VCaP (cell line): ENCODE results near the gene PCDHGB2.
"Not testable (repeated sequence)": the region's sequence is repeated elsewhere in the genome, so short reads cannot be mapped to it uniquely, and the experiment has no call there.

Experiments used
- H3K27ac ChIP-seq: fragments of 450-650 bp; 2 replicates; pipeline ENCODE4 v1.5.1; 2017
- TF ChIP-seq, protein P1 (sequence below): fragments of 450-650 bp; conservative IDR thresholded peaks from 2 replicates; pipeline ENCODE4 v1.5.1; 2017; ENCODE audit warnings: mild to moderate bottlenecking, moderate library complexity

Gene PCDHGB2

DNA sequence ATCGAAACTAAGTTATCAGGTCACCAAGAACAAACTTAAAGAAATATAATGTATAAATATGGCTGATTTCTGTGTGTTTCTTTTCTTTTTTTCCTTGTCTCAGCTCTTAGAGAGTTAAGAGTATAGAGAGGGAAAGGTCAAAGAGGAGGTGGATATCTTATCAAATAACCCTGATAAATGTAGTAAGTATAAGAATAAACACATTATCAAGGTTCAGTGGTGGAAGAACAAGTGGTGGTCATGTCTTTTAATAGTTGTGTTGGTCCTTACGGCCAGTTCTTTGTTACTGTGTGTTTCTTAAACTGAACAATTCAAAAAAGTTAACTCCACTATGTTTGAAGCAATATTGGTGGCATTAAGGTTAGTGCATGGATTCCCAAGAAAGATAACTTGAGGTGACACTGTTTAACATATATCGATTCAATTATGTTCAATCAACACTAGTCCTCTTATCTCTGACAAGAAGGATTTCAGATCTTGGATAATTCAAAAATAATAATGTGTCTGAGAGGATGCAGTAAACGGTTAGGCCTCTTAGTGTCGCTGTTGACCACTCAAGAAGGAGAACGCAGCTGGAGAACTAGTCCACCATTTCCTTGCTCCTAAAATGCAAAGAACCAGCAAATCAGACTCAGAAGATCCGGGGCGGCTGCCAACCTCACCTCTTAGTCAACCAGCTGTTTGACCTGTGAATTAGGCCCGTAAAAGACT lies 16.4 kb upstream of the PCDHGB2 start, which contains the start of gene PCDHGA3:
TSS of gene PCDHGA3 (plus strand) at position 588 of the 711 bp plus-strand sequence. CDS start 205 bp downstream, outside the sequence.
- no peak within 1 kb of the TSS for H3K27ac ChIP-seq
- TF ChIP-seq, protein P1, sequence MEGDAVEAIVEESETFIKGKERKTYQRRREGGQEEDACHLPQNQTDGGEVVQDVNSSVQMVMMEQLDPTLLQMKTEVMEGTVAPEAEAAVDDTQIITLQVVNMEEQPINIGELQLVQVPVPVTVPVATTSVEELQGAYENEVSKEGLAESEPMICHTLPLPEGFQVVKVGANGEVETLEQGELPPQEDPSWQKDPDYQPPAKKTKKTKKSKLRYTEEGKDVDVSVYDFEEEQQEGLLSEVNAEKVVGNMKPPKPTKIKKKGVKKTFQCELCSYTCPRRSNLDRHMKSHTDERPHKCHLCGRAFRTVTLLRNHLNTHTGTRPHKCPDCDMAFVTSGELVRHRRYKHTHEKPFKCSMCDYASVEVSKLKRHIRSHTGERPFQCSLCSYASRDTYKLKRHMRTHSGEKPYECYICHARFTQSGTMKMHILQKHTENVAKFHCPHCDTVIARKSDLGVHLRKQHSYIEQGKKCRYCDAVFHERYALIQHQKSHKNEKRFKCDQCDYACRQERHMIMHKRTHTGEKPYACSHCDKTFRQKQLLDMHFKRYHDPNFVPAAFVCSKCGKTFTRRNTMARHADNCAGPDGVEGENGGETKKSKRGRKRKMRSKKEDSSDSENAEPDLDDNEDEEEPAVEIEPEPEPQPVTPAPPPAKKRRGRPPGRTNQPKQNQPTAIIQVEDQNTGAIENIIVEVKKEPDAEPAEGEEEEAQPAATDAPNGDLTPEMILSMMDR: no peak; the same call in 1 of the 2 replicates

DNA sequence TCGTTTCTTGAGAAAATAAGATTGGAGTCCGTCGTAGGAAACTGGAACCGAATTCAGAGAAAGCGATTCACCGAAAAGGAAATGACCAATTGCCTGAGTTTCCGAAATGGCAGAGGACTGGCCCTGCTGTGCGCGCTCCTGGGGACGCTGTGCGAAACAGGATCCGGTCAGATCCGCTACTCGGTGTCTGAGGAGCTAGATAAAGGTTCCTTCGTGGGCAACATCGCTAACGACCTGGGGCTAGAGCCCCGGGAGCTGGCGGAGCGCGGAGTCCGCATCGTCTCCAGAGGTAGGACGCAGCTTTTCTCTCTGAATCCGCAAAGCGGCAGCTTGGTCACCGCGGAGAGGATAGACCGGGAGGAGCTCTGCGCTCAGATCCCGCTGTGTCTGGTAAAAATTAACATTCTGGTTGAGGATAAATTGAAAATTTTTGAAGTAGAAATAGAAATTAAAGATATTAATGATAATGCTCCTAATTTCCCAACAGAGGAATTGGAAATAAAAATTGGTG lies 15.8 kb upstream of the PCDHGB2 start:
- TF ChIP-seq, protein P1: no peak

DNA sequence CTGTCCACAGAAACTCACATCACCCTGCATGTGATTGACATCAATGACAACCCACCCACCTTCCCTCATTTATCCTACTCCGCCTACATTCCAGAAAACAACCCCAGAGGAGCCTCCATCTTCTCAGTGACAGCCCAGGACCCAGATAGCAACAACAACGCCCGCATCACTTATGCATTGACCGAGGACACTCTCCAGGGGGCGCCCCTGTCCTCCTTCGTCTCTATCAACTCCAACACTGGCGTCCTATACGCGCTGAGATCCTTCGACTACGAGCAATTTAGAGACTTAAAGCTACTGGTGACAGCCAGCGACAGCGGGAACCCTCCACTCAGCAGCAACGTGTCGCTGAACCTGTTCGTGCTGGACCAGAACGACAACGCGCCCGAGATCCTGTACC lies 14.5 kb upstream of the PCDHGB2 start:
- TF ChIP-seq, protein P1: no peak
- H3K27ac ChIP-seq: no peak overlapping the region

More for the DNA sequence above, 15.8 kb upstream of the PCDHGB2 start:
- H3K27ac ChIP-seq: no peak overlapping the region

DNA sequence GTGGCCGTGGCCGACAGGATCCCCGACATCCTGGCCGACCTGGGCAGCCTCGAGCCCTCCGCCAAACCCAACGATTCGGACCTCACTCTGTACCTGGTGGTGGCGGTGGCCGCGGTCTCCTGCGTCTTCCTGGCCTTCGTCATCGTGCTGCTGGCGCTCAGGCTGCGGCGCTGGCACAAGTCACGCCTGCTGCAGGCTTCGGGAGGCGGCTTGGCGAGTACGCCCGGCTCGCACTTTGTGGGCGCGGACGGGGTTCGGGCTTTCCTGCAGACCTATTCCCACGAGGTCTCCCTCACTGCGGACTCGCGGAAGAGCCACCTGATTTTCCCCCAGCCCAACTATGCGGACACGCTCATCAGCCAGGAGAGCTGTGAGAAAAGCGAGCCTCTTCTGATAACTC lies 13.8 kb upstream of the PCDHGB2 start:
- not testable (repeated sequence) for H3K27ac ChIP-seq

DNA sequence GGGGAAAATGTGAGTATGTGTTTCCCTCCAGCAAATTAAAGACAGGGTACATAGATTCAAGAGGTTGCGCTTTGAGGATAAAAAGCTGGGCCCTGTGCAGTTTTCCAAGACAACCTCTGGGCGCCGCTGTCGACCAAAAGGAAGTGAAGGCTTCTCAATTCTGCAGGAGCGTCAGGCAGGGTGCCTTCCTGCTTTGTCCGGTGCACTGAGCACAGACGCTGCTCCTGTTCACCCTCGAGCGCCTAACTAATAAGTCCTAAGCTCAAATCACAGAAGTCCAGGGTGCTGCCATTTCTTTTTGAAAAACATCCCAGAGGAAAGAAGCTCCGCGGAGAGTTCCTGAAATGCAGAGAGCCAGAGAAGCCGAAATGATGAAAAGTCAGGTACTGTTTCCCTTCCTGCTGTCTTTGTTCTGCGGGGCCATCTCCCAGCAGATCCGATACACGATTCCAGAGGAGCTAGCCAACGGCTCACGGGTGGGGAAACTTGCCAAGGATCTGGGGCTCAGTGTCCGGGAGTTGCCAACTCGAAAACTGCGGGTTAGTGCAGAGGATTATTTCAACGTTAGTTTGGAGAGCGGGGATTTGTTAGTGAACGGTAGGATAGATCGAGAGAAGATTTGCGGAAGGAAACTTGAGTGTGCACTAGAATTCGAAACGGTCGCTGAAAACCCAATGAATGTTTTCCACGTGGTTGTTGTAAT lies 9.7 kb upstream of the PCDHGB2 start, which contains the start of gene PCDHGB1:
TSS of gene PCDHGB1 (plus strand) at position 183 of the 703 bp plus-strand sequence. CDS start at position 345, 162 bp downstream.
- TF ChIP-seq, protein P1: peak; percentile 73
- H3K27ac ChIP-seq: peak within 1 kb of the TSS; percentile 38; the same call in 1 of the 2 replicates

DNA sequence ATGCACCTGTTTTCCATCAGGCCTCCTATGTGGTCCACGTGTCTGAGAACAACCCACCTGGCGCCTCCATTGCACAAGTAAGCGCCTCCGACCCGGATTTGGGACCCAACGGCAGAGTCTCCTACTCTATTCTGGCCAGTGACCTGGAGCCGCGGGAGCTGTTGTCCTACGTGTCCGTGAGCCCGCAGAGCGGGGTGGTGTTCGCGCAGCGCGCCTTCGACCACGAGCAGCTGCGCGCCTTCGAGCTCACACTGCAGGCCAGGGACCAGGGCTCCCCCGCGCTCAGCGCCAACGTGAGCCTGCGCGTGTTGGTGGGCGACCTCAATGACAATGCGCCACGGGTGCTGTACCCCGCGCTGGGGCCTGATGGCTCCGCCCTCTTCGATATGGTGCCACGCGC lies 8.2 kb upstream of the PCDHGB2 start:
- TF ChIP-seq, protein P1: no peak

DNA sequence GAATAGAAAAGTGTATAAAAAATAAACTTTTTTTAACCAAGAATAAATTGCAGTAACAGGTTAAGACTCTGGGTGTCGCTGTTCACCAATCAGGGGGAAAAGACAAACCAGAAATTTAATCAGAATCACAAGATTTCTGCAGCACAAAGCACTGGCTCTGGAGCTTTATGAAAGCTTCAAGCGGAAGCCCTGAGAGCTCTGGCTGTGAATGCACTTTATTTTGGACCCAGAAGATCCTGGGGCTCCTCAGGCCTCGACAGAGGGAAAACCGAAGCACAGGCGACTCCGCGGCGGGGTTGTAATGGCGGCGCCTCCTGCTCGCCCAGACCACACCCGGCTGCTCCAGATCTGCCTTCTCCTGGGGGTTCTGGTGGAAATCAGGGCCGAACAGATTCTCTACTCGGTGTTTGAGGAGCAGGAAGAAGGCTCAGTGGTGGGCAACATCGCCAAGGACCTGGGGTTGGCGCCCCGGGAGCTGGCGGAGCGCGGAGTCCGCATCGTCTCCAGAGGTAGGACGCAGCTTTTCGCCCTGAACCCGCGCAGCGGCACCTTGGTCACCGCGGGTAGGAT lies 4.8 kb upstream of the PCDHGB2 start, which contains the start of gene PCDHGA4:
TSS of gene PCDHGA4 (plus strand) at position 122 of the 570 bp plus-strand sequence. CDS start at position 209, 87 bp downstream.
- no peak within 1 kb of the TSS for H3K27ac ChIP-seq
- TF ChIP-seq, protein P1: peak; percentile 62

More for the DNA sequence above, 8.2 kb upstream of the PCDHGB2 start:
- H3K27ac ChIP-seq: no peak overlapping the region
